Skin of body (tissue), 2 donors: ENCODE measurements around the gene AOC2. TPM values are rescaled to one million over a fixed set of nuclear protein-coding genes. Genes with fewer than 3 reads are reported as not detected.
"Not testable (repeated sequence)": the region's sequence is repeated elsewhere in the genome, so short reads cannot be mapped to it uniquely, and the experiment has no call there.

Experiments
- DNase-seq: peaks from one replicate; lab custom pipeline; 2025; lab: John Stamatoyannopoulos, UW
- total RNA-seq: library from RNA; depleted of rRNA; stranded (reverse); fragments of >200 nt; gene quantifications from one replicate; pipeline ENCODE4 v1.2.3, GENCODE V29; 2014

The AOC2 gene
- total RNA-seq, 1 donor from 2014 or later = 0.79 TPM

DNA sequence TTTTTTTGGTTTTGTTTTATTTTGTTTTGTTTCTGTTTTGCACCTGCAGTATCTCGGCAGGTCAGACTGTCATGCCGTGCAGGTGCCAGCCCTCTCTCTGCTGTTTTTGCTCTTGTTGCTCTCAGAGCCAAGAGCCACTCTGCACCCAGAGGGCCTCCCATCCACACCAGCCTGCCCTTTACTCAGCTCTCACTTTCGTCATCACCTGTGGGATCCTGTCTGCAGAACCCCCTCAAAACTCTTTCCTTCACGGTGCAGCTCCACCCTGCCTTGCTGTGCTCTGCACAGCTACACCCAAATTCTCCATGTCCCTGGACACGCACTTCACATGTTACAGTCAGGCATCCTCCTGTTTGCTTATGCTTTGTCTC is 9.2 kb downstream of the AOC2 start:
- DNase-seq = no peak

DNA sequence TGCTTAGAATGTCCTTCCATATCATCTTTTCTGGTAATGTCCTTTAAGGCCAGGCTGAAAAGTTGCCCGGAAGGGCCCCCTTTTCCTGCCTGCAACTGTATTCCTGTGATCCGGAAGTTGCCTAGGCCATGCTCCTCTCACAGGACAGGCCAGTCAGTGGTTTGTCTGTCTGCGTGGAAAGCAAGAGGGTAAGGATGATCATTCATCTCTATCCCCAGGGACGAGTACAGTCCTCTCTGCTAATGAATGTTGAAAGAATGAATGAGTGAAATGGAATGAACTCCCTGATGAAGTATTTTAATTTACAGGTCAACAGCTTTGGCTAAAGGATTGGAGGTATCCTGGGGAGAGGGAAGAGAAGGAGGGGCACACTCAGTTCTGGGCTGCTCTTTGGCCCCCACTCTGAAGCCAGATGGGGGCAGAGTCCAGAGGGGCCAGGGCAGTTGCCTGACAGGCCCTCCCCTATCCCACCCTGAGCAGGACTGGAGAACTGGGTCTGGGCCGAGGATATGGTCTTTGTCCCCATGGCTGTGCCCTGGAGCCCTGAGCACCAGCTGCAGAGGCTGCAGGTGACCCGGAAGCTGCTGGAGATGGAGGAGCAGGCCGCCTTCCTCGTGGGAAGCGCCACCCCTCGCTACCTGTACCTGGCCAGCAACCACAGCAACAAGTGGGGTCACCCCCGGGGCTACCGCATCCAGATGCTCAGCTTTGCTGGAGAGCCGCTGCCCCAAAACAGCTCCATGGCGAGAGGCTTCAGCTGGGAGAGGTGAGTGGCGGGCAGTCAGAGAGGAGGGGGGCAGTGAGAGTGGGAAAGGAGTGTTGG is 9.8 kb downstream of the AOC2 start:
- DNase-seq = no peak

DNA sequence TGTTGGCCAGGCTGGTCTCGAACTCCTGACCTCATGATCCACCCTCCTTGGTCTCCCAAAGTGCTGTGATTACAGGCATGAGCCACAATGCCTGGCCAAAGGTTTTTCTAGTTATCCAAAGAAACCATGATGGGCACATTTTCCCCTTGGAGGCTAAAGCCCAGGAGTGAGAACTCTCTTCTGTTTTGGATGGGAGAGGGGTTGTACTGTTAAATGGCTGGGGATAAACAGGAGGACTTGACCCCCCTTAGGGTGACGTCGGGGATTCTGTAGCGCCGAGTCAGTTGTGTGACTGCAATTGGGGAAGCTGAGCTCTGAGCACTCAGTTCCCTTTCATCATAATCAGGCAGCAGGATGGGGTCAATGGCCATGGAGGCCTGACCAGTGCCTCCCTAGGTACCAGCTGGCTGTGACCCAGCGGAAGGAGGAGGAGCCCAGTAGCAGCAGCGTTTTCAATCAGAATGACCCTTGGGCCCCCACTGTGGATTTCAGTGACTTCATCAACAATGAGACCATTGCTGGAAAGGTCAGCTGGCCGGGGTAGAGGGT is 10.7 kb downstream of the AOC2 start:
- DNase-seq = no peak

- not testable (repeated sequence) for DNase-seq
Measured at GRCh38 chr17:42856093-42856492, 11.7 kb downstream of the AOC2 start.

GRCh38 chr17:42856516-42856915 is 12.1 kb downstream of the AOC2 start:
- DNase-seq = not testable (repeated sequence)

DNA sequence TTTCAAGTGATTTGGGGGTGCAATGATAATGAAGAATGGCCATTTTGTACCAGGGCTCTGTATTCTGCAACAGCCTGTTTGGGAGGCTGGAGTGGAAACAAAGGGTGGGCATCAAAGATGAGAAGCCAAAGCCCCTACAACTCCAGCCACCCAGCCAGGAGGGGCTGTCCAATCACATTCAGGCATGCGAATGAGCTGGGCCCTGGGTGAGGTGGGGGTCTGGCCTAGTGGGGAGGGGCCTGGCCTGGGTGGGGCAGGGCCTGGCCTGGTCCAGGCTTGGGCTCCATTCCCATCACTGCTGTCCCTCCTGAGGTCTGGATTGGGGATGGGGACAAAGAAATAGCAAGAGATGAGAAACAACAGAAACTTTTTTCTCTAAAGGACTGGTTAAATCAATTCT is 13.0 kb downstream of the AOC2 start:
- DNase-seq = no peak

GRCh38 chr17:42865638-42866094 is 21.3 kb downstream of the AOC2 start:
- DNase-seq = no peak

DNA sequence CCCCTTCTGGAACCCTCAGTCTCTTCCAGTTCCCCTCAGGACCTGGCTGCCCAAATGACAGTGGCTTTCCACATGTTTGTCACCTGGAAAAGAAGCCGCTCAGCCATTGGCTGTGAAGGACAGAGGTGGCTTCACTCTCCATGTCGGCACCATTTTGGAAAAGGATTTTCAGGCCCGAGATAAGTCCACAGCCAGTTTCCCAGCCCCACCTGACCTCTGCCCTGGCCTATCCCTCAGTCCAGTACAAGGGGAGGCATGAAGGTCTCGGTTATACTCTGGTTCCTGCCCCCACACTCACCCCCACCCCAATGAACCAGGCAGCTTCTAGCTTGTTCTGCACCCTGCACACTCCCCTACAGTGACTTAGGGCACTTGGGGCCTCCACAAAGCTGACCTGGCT is 21.8 kb downstream of the AOC2 start:
- DNase-seq = no peak

GRCh38 chr17:42866631-42867575 is 22.5 kb downstream of the AOC2 start:
- DNase-seq = no peak

- not testable (repeated sequence) for DNase-seq
Measured at GRCh38 chr17:42867694-42868261, 23.4 kb downstream of the AOC2 start.

- DNase-seq = no peak
Measured at GRCh38 chr17:42868338-42868737, 24.0 kb downstream of the AOC2 start.

DNA sequence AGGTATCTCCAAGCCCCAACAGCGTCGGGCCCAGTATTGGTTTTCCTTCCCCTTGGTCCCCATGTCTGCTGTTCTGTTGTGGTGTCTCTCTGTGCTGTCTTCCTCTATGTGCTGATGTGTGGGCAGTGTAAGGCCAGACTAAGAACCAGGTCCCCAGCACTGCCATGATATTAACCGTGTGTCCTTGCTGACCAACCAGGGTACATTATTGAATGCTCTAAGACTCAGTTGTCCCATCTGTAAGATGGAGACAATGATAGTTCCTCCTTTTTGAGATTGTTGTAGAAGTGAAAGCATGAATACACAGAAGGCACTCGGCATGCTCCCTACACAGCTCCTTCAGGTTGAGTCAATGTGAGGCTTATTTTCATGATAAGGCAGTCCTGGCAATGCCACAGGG is 27.3 kb downstream of the AOC2 start:
- DNase-seq = no peak

DNA sequence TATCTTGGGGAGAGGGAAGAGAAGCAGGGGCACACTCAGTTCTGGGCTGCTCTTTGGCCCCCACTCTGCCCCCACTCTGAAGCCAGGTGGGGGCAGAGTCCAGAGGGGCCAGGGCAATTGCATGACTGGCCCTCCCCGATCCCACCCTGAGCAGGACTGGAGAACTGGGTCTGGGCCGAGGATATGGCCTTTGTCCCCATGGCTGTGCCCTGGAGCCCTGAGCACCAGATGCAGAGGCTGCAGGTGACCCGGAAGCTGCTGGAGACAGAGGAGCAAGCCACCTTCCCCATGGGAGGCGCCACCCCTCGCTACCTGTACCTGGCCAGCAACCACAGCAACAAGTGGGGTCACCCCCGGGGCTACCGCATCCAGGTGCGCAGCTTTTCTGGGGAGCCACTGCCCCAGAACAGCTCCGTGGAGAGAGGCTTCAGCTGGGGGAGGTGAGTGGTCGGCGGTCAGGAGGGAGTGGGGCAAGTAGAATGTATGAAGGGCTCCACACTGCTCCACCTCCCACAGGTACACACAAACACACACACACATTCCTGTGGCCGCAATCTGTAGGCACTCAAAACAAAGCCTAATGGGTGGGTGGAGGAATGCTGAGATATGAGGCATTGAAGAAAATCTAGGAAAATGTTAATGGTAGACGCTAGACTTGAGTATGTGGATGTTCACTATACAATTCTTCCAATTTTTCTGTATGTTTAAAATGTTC is 28.0 kb downstream of the AOC2 start:
- no peak for DNase-seq

- no peak for DNase-seq
Measured at GRCh38 chr17:42873315-42873714, 28.9 kb downstream of the AOC2 start.

- not testable (repeated sequence) for DNase-seq
Measured at GRCh38 chr17:42873932-42874695, 29.7 kb downstream of the AOC2 start.

DNA sequence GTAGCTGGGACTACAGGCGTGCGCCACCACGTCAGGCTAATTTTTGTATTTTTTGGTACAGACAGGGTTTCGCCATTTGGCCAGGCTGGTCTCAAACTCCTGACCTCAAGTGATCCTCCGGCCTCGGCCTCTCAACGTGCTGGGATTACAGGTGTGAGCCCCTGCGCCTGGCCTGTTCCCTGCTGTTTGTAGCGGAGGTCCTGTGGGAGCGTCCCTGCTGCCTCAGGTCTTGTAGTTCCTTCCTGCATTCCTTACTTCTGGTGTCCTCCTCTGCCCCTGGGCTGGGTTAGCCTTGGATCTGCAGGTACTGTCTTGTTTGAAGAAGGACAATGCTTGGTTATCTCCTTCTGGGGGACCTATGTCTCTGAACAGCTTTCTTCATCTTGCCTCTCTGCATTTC is 32.7 kb downstream of the AOC2 start:
- DNase-seq = no peak

DNA sequence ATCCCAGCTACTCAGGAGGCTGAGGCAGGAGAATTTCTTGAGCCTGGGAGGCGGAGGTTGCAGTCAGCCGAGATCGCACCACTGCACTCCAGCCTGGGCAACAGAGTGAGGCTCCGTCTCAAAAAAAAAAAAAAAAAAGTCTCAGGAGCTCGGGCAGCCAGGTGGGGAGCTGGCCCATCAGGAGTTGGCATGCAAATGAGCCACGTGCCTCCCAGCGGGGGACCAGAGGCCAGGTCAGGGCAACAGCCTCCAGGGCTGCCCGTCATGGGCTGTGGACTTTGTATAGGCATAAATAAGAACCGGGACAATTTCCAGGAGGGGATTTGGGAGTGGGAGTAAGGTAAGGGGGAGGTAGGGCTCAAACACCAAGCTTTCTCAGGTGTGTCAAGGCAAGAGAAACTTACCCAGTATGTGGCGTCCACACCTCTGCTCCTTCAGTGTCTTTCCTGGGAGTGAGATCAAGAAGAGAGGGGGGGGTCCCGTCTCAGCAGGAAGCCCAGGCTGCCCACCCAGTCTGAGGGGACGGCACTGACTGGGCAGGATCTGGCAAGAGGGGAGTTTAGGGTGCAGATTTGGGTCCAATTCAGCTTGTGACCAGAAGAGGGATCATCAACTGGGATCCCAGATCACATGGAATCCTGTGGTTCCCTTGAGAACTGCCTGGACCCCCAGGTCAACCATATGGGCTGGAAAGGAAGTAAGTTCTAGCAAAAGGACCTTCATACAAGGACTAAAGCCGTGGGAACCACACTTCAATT is 33.9 kb downstream of the AOC2 start:
- no peak for DNase-seq

GRCh38 chr17:42878924-42879595 is 34.7 kb downstream of the AOC2 start:
- no peak for DNase-seq

- no peak for DNase-seq
Measured at GRCh38 chr17:42879596-42879985, 35.2 kb downstream of the AOC2 start.
